ENCODE data around the gene CUTC. TPM values are rescaled to one million over a fixed set of nuclear protein-coding genes. Genes with fewer than 3 reads are reported as not detected.

Gene CUTC
- total and polyA plus RNA-seq, 2 donors, result 31.8 to 41.2 TPM

GRCh38 chr10:99700649-99701048 lies 31.4 kb upstream of the CUTC start:
- peaks cover 3 to 17% of the 10 kb centered on the region in 2 donors for H3K36me3 ChIP-seq (ENCODE audit: control insufficient read depth in 2 of 2, insufficient read depth in 2 of 2, low read length in 1 of 2)
- no peaks in the 10 kb centered on the region for H3K9me3 ChIP-seq (ENCODE audit: control insufficient read depth in 2 of 2, insufficient read depth in 1 of 2, low read length in 1 of 2)
- WGBS, result 96% methylated on average over 4 of the region's 4 CpGs
- DNase-seq (ENCODE audit: low read depth in 6 of 9, low spot score in 9 of 9), result no peak
- H3K27me3 ChIP-seq (ENCODE audit: control insufficient read depth in 2 of 2, insufficient read depth in 1 of 2, low read length in 1 of 2), result no peaks in the 10 kb centered on the region
- H3K27ac ChIP-seq (ENCODE audit: low read depth in 1 of 2, low read length in 1 of 2), result no peak overlapping the region
- no peak overlapping the region for H3K4me3 ChIP-seq (ENCODE audit: low read length in 2 of 2)
- no peaks in the 10 kb centered on the region for H3K4me1 ChIP-seq (ENCODE audit: control insufficient read depth in 2 of 2, insufficient read depth in 2 of 2, low read length in 2 of 2)

- no peaks in the 10 kb centered on the region for H3K9me3 ChIP-seq (ENCODE audit: control insufficient read depth in 2 of 2, insufficient read depth in 1 of 2, low read length in 1 of 2)
- H3K27ac ChIP-seq (ENCODE audit: low read depth in 1 of 2, low read length in 1 of 2), result no peak overlapping the region
- H3K4me1 ChIP-seq (ENCODE audit: control insufficient read depth in 2 of 2, insufficient read depth in 2 of 2, low read length in 2 of 2), result no peaks in the 10 kb centered on the region
- H3K36me3 ChIP-seq (ENCODE audit: control insufficient read depth in 2 of 2, insufficient read depth in 2 of 2, low read length in 1 of 2), result peaks cover 11 to 23% of the 10 kb centered on the region in 2 donors
- H3K27me3 ChIP-seq (ENCODE audit: control insufficient read depth in 2 of 2, insufficient read depth in 1 of 2, low read length in 1 of 2), result no peaks in the 10 kb centered on the region
- DNase-seq (ENCODE audit: low read depth in 6 of 9, low spot score in 9 of 9), result no peak
- H3K4me3 ChIP-seq (ENCODE audit: low read length in 2 of 2), result no peak overlapping the region
- WGBS, result 96% methylated on average over 1 of the region's 1 CpG
Observed at GRCh38 chr10:99708428-99709012, 23.5 kb upstream of the CUTC start.

DNA sequence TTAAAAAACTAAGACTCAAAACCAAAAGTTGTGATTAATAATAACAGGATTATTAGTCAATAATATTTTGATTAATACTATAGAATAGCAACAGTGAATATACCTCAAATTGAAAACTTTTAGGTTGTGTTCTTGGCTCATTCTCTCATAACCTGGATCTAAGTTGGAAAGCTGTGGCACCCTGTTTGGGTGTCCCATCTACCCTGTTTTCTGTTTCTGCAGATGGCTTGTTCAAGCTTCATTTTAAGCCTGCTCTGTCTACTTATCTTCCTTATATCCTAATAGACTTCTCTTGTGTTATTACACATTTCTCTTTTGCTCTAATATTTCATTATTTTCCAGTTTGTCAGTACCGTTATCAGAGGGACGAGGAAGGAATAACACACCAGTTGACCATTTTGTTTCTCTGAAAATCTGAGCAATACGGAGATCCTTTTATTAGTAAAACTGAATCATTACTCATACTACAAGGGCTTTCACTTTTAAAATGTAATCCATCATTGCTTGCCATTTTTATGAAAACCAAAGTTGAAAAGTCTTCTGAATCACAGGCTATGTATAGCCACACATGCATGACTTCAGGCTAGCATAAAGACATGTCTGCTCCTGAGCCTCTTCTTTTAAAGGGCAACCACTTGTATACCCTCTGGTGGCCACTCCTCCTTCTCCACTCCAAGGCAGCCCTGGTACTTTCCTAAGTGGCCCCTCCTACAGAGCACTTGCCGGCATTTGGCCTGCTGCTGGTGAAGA lies 22.4 kb upstream of the CUTC start:
- no peak overlapping the region for H3K4me3 ChIP-seq (ENCODE audit: low read length in 2 of 2)
- H3K4me1 ChIP-seq (ENCODE audit: control insufficient read depth in 2 of 2, insufficient read depth in 2 of 2, low read length in 2 of 2), result no peaks in the 10 kb centered on the region
- no peaks in the 10 kb centered on the region for H3K27me3 ChIP-seq (ENCODE audit: control insufficient read depth in 2 of 2, insufficient read depth in 1 of 2, low read length in 1 of 2)
- no peak overlapping the region for H3K27ac ChIP-seq (ENCODE audit: low read depth in 1 of 2, low read length in 1 of 2)
- 97% methylated on average over 4 of the region's 4 CpGs for WGBS
- H3K36me3 ChIP-seq (ENCODE audit: control insufficient read depth in 2 of 2, insufficient read depth in 2 of 2, low read length in 1 of 2), result peaks cover 14 to 22% of the 10 kb centered on the region in 2 donors
- no peak for DNase-seq (ENCODE audit: low read depth in 6 of 9, low spot score in 9 of 9)
- H3K9me3 ChIP-seq (ENCODE audit: control insufficient read depth in 2 of 2, insufficient read depth in 1 of 2, low read length in 1 of 2), result no peaks in the 10 kb centered on the region

DNA sequence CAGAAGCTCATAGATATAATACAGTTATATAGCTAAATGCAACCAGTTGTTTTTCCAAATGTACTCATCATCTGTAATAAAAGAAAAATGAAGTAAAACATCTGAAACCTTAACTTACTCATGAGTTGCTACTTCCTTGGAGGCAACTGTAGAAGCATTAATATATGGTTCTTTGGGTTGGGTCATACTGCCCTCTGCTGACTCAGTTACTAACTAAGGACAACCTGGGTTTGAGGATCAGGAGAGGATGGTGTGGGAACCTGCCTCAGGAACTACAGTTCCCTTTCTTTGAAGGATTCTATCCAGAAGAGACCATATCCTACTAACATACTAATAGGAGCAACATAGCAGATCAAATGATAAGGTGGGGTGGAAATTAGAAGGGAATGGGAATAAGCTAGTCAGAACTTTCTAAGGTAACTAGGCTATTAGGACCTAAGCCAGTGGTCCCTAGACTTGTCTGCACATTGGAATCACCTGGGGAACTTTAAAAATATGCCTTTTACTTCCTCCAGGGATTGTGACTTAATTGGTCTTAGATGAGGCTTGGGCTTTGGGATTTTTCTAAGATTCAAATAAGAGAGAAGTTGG lies 20.8 kb upstream of the CUTC start:
- H3K4me1 ChIP-seq (ENCODE audit: control insufficient read depth in 2 of 2, insufficient read depth in 2 of 2, low read length in 2 of 2), result no peaks in the 10 kb centered on the region
- H3K27me3 ChIP-seq (ENCODE audit: control insufficient read depth in 2 of 2, insufficient read depth in 1 of 2, low read length in 1 of 2), result no peaks in the 10 kb centered on the region
- DNase-seq (ENCODE audit: low read depth in 6 of 9, low spot score in 9 of 9), result peak in 8 of 9 donors; percentile 10 to 62 (median 36)
- H3K36me3 ChIP-seq (ENCODE audit: control insufficient read depth in 2 of 2, insufficient read depth in 2 of 2, low read length in 1 of 2), result peaks cover 15 to 20% of the 10 kb centered on the region in 2 donors
- H3K4me3 ChIP-seq (ENCODE audit: low read length in 2 of 2), result no peak overlapping the region
- H3K27ac ChIP-seq (ENCODE audit: low read depth in 1 of 2, low read length in 1 of 2), result no peak overlapping the region
- H3K9me3 ChIP-seq (ENCODE audit: control insufficient read depth in 2 of 2, insufficient read depth in 1 of 2, low read length in 1 of 2), result no peaks in the 10 kb centered on the region

DNA sequence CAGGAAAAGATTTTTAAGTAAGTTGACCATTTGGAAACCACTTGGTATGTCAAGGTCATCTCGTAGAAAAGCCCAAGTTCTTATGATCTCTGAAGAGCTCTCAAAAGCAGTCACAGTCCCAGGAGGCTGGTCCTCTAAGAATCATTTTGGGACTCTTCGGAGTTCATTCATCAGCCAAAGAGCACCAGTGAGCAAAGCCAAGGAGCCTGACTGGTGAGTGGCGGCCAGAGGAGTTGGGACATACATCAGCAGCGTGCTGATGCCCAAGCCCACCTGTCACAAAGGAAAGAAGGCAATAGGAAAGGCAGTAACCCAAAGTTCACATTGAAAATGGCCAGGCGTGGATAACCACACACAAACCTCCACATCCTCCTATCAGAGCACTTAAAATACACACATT lies 17.6 kb upstream of the CUTC start:
- no peak for DNase-seq (ENCODE audit: low read depth in 6 of 9, low spot score in 9 of 9)
- H3K27me3 ChIP-seq (ENCODE audit: control insufficient read depth in 2 of 2, insufficient read depth in 1 of 2, low read length in 1 of 2), result no peaks in the 10 kb centered on the region
- H3K4me3 ChIP-seq (ENCODE audit: low read length in 2 of 2), result no peak overlapping the region
- peaks cover 35 to 36% of the 10 kb centered on the region in 2 donors for H3K36me3 ChIP-seq (ENCODE audit: control insufficient read depth in 2 of 2, insufficient read depth in 2 of 2, low read length in 1 of 2)
- no peaks in the 10 kb centered on the region for H3K9me3 ChIP-seq (ENCODE audit: control insufficient read depth in 2 of 2, insufficient read depth in 1 of 2, low read length in 1 of 2)
- 97% methylated on average over 5 of the region's 5 CpGs for WGBS
- H3K27ac ChIP-seq (ENCODE audit: low read depth in 1 of 2, low read length in 1 of 2), result no peak overlapping the region
- no peaks in the 10 kb centered on the region for H3K4me1 ChIP-seq (ENCODE audit: control insufficient read depth in 2 of 2, insufficient read depth in 2 of 2, low read length in 2 of 2)

GRCh38 chr10:99720387-99720786 lies 11.6 kb upstream of the CUTC start:
- peaks cover 37 to 70% of the 10 kb centered on the region in 2 donors for H3K36me3 ChIP-seq (ENCODE audit: control insufficient read depth in 2 of 2, insufficient read depth in 2 of 2, low read length in 1 of 2)
- H3K9me3 ChIP-seq (ENCODE audit: control insufficient read depth in 2 of 2, insufficient read depth in 1 of 2, low read length in 1 of 2), result no peaks in the 10 kb centered on the region
- no peak overlapping the region for H3K4me3 ChIP-seq (ENCODE audit: low read length in 2 of 2)
- H3K27ac ChIP-seq (ENCODE audit: low read depth in 1 of 2, low read length in 1 of 2), result no peak overlapping the region
- no peaks in the 10 kb centered on the region for H3K4me1 ChIP-seq (ENCODE audit: control insufficient read depth in 2 of 2, insufficient read depth in 2 of 2, low read length in 2 of 2)
- no peak for DNase-seq (ENCODE audit: low read depth in 6 of 9, low spot score in 9 of 9)
- no peaks in the 10 kb centered on the region for H3K27me3 ChIP-seq (ENCODE audit: control insufficient read depth in 2 of 2, insufficient read depth in 1 of 2, low read length in 1 of 2)
- 97% methylated on average over 2 of the region's 2 CpGs for WGBS

GRCh38 chr10:99730026-99730425 lies 2.0 kb upstream of the CUTC start:
- Histone ChIP-seq H3K4me1 (ENCODE audit: control insufficient read depth in 2 of 2, insufficient read depth in 2 of 2, low read length in 2 of 2) (peaks cover 11 to 13% of the 10 kb centered on the region in 2 donors), H3K27ac (ENCODE audit: low read depth in 1 of 2, low read length in 1 of 2) (no peak overlapping the region)
- WGBS, result 97% methylated on average over 1 of the region's 1 CpG

DNA sequence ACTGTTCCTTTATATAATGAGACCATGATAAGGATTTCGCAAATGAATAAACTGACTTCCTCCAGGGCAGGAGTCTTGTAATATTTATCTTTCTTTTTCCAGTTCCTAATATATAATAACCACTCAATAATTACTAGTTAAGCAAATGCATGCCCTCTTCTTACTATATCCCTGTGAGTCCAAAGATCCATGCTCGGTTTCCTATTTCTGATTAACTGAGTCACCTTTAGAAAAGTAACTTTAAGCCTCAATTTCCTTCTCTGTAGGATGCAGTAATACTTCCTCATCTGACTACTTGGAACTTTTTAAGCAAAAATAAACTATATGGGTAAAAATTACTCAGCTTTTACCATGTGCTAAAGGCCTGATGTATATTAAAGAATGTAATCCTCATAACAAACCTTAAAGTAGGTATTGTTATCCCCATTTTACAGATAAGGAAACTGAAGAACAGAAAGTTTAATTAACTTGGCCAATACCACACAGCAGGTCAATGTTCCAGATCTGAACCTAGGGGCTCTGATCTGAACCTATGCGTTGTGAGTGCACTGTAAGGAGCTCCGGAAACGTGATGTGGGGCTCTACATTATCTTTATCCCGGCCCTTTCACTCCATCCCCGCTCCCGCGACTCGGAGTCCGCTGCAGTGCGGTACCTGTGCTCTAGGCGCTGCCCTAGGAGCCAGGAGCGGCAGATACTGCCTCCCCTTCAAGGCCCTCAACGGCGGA lies 565 bp upstream of the CUTC start:
- no peak for DNase-seq (ENCODE audit: low read depth in 6 of 9, low spot score in 9 of 9)
- Histone ChIP-seq H3K4me1 (ENCODE audit: control insufficient read depth in 2 of 2, insufficient read depth in 2 of 2, low read length in 2 of 2) (peaks cover 11 to 13% of the 10 kb centered on the region in 2 donors), H3K9me3 (ENCODE audit: control insufficient read depth in 2 of 2, insufficient read depth in 1 of 2, low read length in 1 of 2) (no peaks in the 10 kb centered on the region), H3K27ac (ENCODE audit: low read depth in 1 of 2, low read length in 1 of 2) (peak overlapping the region; percentile 91 to 97), H3K36me3 (ENCODE audit: control insufficient read depth in 2 of 2, insufficient read depth in 2 of 2, low read length in 1 of 2) (peaks cover 7 to 16% of the 10 kb centered on the region in 2 donors), H3K27me3 (ENCODE audit: control insufficient read depth in 2 of 2, insufficient read depth in 1 of 2, low read length in 1 of 2) (no peaks in the 10 kb centered on the region), H3K4me3 (ENCODE audit: low read length in 2 of 2) (peak overlapping the region; percentile 66 to 82)
- 7% methylated on average over 16 of the region's 16 CpGs for WGBS

More at GRCh38 chr10:99730026-99730425, 2.0 kb upstream of the CUTC start:
- no peaks in the 10 kb centered on the region for H3K27me3 ChIP-seq (ENCODE audit: control insufficient read depth in 2 of 2, insufficient read depth in 1 of 2, low read length in 1 of 2)
- DNase-seq (ENCODE audit: low read depth in 6 of 9, low spot score in 9 of 9), result no peak
- peaks cover 11 to 26% of the 10 kb centered on the region in 2 donors for H3K36me3 ChIP-seq (ENCODE audit: control insufficient read depth in 2 of 2, insufficient read depth in 2 of 2, low read length in 1 of 2)
- H3K4me3 ChIP-seq (ENCODE audit: low read length in 2 of 2), result no peak overlapping the region
- no peaks in the 10 kb centered on the region for H3K9me3 ChIP-seq (ENCODE audit: control insufficient read depth in 2 of 2, insufficient read depth in 1 of 2, low read length in 1 of 2)

DNA sequence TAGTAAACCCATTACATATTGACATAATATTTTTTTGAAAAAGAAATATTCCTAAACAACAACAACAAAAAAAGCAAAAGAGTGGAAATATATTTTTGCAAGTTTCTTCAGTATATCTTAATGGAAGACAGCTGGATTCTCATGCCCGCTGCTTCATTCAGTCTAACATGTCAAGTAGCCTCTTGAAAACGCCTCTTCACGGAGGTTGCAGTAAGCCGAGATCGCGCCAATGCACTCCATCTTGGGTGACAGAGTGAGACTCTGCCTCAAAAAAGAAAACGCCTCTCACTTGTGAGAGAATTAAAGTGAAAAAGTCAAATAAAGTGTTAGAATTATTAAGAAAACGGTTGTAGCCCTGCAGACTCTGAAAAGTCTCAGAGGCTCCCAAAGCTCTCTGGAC lies 1.3 kb downstream of the CUTC start:
- no peaks in the 10 kb centered on the region for H3K9me3 ChIP-seq (ENCODE audit: control insufficient read depth in 2 of 2, insufficient read depth in 1 of 2, low read length in 1 of 2)
- peaks cover 9 to 24% of the 10 kb centered on the region in 2 donors for H3K36me3 ChIP-seq (ENCODE audit: control insufficient read depth in 2 of 2, insufficient read depth in 2 of 2, low read length in 1 of 2)
- peak in 1 of 9 donors; percentile 1 for DNase-seq (ENCODE audit: low read depth in 6 of 9, low spot score in 9 of 9)
- H3K4me1 ChIP-seq (ENCODE audit: control insufficient read depth in 2 of 2, insufficient read depth in 2 of 2, low read length in 2 of 2), result peaks cover 11 to 13% of the 10 kb centered on the region in 2 donors
- no peaks in the 10 kb centered on the region for H3K27me3 ChIP-seq (ENCODE audit: control insufficient read depth in 2 of 2, insufficient read depth in 1 of 2, low read length in 1 of 2)
- no peak overlapping the region for H3K27ac ChIP-seq (ENCODE audit: low read depth in 1 of 2, low read length in 1 of 2)
- WGBS, result 92% methylated on average over 8 of the region's 8 CpGs
- no peak overlapping the region for H3K4me3 ChIP-seq (ENCODE audit: low read length in 2 of 2)
